IMR-90 (cell line): ENCODE measurements around the gene AFG3L2.

Source experiments
- CEBPB ChIP-seq: IDR thresholded peaks from 2 replicates; pipeline ENCODE4 v1.6.1; 2012; ENCODE audit warnings: low read depth, low read length, improper control_type of control experiment
- MAFK ChIP-seq: IDR thresholded peaks from 2 replicates; pipeline ENCODE4 v1.6.1; 2012; ENCODE audit warnings: low read depth, low read length, improper control_type of control experiment
- MAZ ChIP-seq: IDR thresholded peaks from 2 replicates; pipeline ENCODE4 v1.6.1; 2012; ENCODE audit warnings: low read depth, mild to moderate bottlenecking, low read length, improper control_type of control experiment, moderate library complexity, borderline replicate concordance
- NFE2L2 ChIP-seq: fragments of 150-350 bp; IDR thresholded peaks from 2 replicates; pipeline ENCODE4 v1.6.1; 2016; ENCODE audit warnings: low read depth, mild to moderate bottlenecking, low read length
- POLR2A ChIP-seq: IDR thresholded peaks from 2 replicates; pipeline ENCODE4 v1.6.1; 2012; ENCODE audit warnings: mild to moderate bottlenecking, low read depth, low read length
- RAD21 ChIP-seq: IDR thresholded peaks from 2 replicates; pipeline ENCODE4 v1.6.1; 2012; ENCODE audit warnings: low read length, improper control_type of control experiment
- RCOR1 ChIP-seq: IDR thresholded peaks from 2 replicates; pipeline ENCODE4 v1.6.1; 2012; ENCODE audit warnings: mild to moderate bottlenecking, low read length, improper control_type of control experiment; ENCODE audit not compliant: insufficient replicate concordance
- SMC3 ChIP-seq: fragments of 150-350 bp; IDR thresholded peaks from 2 replicates; pipeline ENCODE4 v1.6.1; 2016; ENCODE audit warnings: low read depth, mild to moderate bottlenecking, antibody characterized with exemption, low read length, moderate library complexity
- TF ChIP-seq, protein P1 (sequence below): conservative IDR thresholded peaks from 2 replicates; pipeline ENCODE4 v1.5.1; 2012; ENCODE audit warnings: mild to moderate bottlenecking, low read depth, low read length, improper control_type of control experiment
- TF ChIP-seq, protein P2 (sequence below): fragments of 150-350 bp; IDR thresholded peaks from 2 replicates; pipeline ENCODE4 v1.6.1; 2017; ENCODE audit warnings: mild to moderate bottlenecking, antibody characterized with exemption, low read length, low read depth
- TF ChIP-seq, protein P3 (sequence below): fragments of 150-350 bp; IDR thresholded peaks from 2 replicates; pipeline ENCODE4 v1.6.1; 2016; ENCODE audit warnings: low read depth, mild to moderate bottlenecking, low read length, moderate library complexity, borderline replicate concordance

DNA sequence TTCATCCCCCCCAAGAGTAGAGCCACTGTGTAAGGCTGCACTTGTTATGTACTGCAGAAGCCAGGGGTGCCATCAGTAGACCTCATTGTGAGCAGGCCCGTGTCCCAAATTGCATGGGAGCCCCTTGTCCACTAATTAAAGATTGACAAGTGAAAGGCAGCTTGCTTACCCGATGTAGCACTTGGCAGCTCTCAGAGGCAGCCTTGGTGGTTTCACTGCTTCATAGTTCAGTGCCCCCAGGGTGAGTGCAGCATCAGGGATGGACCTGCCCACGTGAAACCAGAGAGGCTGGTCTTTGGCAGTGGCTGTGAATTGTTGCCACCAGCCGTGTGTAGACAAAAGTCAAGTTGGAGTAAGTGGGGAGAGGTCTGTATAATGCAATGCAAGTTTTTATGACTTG lies 55.7 kb downstream of the AFG3L2 start:
- TF ChIP-seq, protein P1, sequence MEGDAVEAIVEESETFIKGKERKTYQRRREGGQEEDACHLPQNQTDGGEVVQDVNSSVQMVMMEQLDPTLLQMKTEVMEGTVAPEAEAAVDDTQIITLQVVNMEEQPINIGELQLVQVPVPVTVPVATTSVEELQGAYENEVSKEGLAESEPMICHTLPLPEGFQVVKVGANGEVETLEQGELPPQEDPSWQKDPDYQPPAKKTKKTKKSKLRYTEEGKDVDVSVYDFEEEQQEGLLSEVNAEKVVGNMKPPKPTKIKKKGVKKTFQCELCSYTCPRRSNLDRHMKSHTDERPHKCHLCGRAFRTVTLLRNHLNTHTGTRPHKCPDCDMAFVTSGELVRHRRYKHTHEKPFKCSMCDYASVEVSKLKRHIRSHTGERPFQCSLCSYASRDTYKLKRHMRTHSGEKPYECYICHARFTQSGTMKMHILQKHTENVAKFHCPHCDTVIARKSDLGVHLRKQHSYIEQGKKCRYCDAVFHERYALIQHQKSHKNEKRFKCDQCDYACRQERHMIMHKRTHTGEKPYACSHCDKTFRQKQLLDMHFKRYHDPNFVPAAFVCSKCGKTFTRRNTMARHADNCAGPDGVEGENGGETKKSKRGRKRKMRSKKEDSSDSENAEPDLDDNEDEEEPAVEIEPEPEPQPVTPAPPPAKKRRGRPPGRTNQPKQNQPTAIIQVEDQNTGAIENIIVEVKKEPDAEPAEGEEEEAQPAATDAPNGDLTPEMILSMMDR = no peak
- TF ChIP-seq SMC3 (no peak), MAZ (no peak), POLR2A (no peak), RAD21 (no peak), RCOR1 (no peak), NFE2L2 (no peak), MAFK (no peak), CEBPB (no peak)
- TF ChIP-seq, protein P2, sequence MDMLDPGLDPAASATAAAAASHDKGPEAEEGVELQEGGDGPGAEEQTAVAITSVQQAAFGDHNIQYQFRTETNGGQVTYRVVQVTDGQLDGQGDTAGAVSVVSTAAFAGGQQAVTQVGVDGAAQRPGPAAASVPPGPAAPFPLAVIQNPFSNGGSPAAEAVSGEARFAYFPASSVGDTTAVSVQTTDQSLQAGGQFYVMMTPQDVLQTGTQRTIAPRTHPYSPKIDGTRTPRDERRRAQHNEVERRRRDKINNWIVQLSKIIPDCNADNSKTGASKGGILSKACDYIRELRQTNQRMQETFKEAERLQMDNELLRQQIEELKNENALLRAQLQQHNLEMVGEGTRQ = no peak
- TF ChIP-seq, protein P3, sequence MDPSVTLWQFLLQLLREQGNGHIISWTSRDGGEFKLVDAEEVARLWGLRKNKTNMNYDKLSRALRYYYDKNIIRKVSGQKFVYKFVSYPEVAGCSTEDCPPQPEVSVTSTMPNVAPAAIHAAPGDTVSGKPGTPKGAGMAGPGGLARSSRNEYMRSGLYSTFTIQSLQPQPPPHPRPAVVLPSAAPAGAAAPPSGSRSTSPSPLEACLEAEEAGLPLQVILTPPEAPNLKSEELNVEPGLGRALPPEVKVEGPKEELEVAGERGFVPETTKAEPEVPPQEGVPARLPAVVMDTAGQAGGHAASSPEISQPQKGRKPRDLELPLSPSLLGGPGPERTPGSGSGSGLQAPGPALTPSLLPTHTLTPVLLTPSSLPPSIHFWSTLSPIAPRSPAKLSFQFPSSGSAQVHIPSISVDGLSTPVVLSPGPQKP = no peak
